AG09309 (cell line): Measurements from ENCODE around the gene MNDA.

ENCODE experiments used
- DNase-seq: peaks from one replicate; pipeline ENCODE4 v3.0.0-alpha.2; 2010; ENCODE audit warnings: low read depth
- H3K4me3 ChIP-seq: 2 replicates; pipeline ENCODE4 v1.5.1; 2011; ENCODE audit warnings: mild to moderate bottlenecking, low read depth, low read length, moderate library complexity; ENCODE audit not compliant: control insufficient read depth
- CTCF ChIP-seq: IDR thresholded peaks from 2 replicates; pipeline ENCODE4 v1.5.1; 2011; ENCODE audit warnings: mild to moderate bottlenecking, low read depth, low read length, inconsistent platforms; ENCODE audit not compliant: insufficient read depth, control insufficient read depth; ENCODE audit errors: missing control alignments

The MNDA gene

GRCh38 chr1:158801396-158801795 is 29.8 kb upstream of the MNDA start:
- DNase-seq: no peak
- H3K4me3 ChIP-seq: no peak overlapping the region
- TF ChIP-seq CTCF: no peak

- DNase-seq: no peak
- no peak overlapping the region for H3K4me3 ChIP-seq
Measured at GRCh38 chr1:158803678-158804077, 27.5 kb upstream of the MNDA start.

GRCh38 chr1:158806916-158807536 is 24.1 kb upstream of the MNDA start:
- H3K4me3 ChIP-seq: no peak overlapping the region
- DNase-seq: no peak
- no peak for TF ChIP-seq CTCF

More at GRCh38 chr1:158803678-158804077, 27.5 kb upstream of the MNDA start:
- TF ChIP-seq CTCF: no peak

GRCh38 chr1:158809256-158809655 is 21.9 kb upstream of the MNDA start:
- DNase-seq: no peak
- TF ChIP-seq CTCF: no peak
- no peak overlapping the region for H3K4me3 ChIP-seq

- no peak for TF ChIP-seq CTCF
- no peak for DNase-seq
- no peak overlapping the region for H3K4me3 ChIP-seq
Measured at GRCh38 chr1:158809862-158810261, 21.3 kb upstream of the MNDA start.

- TF ChIP-seq CTCF: no peak
- H3K4me3 ChIP-seq: no peak overlapping the region
- no peak for DNase-seq
Measured at GRCh38 chr1:158810311-158810710, 20.8 kb upstream of the MNDA start.

GRCh38 chr1:158812336-158812735 is 18.8 kb upstream of the MNDA start:
- H3K4me3 ChIP-seq: no peak overlapping the region
- TF ChIP-seq CTCF: no peak
- no peak for DNase-seq
